HL-60 (cell line): Measurements from ENCODE around the gene SYNPO.
A peak's percentile ranks its signal among the peaks of the same experiment; 100 is the strongest.

Experiments
- DNase-seq, 2 experiments: peaks; one replicate each; pipeline ENCODE4 v3.0.0-alpha.2; 2010 to 2020; ENCODE audit warnings: low read depth in 1 of 2, low spot score in 1 of 2
- H3K27ac ChIP-seq: fragments of 250-450 bp; sonication (Bioruptor Pico); replicated peaks from 2 replicates; pipeline ENCODE4 v1.5.1; 2020; ENCODE audit warnings: mild to moderate bottlenecking, moderate library complexity
- H3K27me3 ChIP-seq: fragments of 250-450 bp; sonication (Bioruptor Pico); 2 replicates; pipeline ENCODE4 v1.5.1; 2021; ENCODE audit warnings: mild to moderate bottlenecking, moderate library complexity; ENCODE audit not compliant: insufficient read depth, poor library complexity, severe bottlenecking
- H3K4me3 ChIP-seq: replicated peaks from 2 replicates; pipeline ENCODE4 v1.5.1; 2011; ENCODE audit warnings: mild to moderate bottlenecking, control low read depth, low read length; ENCODE audit not compliant: insufficient read depth
- CTCF ChIP-seq: IDR thresholded peaks from one replicate; pipeline ENCODE4 v1.5.1; 2011; ENCODE audit warnings: low read length, control low read depth, inconsistent platforms; ENCODE audit not compliant: insufficient read depth
- GABPA ChIP-seq: IDR thresholded peaks from 2 replicates; pipeline ENCODE4 v1.6.1; 2012; ENCODE audit warnings: low read depth
- POLR2AphosphoS5 ChIP-seq: IDR thresholded peaks from 2 replicates; pipeline ENCODE4 v1.6.1; 2012; ENCODE audit warnings: low read depth
- REST ChIP-seq: IDR thresholded peaks from 2 replicates; pipeline ENCODE4 v1.6.1; 2012; ENCODE audit warnings: low read depth; ENCODE audit not compliant: insufficient replicate concordance
- SPI1 ChIP-seq: IDR thresholded peaks from 2 replicates; pipeline ENCODE4 v1.6.1; 2012; ENCODE audit warnings: low read depth, mild to moderate bottlenecking, borderline replicate concordance

The SYNPO gene

DNA sequence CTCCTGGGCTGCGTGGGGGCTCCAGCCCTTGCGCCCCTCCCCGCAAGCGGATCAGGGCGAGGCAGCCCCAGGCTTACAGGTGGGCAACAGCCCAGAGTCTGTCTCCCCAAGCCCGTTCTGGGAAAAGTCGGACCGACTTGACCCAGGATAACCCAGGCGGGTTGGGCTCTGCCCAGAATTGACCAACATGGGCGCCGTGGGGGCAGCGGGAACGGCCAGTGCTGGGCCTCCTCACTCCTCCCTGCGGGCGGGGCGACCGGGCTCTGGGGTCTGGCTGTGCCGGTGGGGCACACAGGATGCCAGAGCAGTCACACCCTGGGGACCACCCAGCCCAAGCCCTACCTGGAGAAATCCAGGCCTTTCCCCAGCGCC is 15.3 kb upstream of the SYNPO start:
- Histone ChIP-seq H3K27me3 (peaks cover 15% of the 10 kb centered on the region), H3K4me3 (peak overlapping the region; percentile 32; the same call in 1 of the 2 replicates), H3K27ac (no peak overlapping the region)
- TF ChIP-seq POLR2AphosphoS5 (no peak), CTCF (no peak), REST (no peak), GABPA (no peak), SPI1 (no peak)
- no peak for DNase-seq

DNA sequence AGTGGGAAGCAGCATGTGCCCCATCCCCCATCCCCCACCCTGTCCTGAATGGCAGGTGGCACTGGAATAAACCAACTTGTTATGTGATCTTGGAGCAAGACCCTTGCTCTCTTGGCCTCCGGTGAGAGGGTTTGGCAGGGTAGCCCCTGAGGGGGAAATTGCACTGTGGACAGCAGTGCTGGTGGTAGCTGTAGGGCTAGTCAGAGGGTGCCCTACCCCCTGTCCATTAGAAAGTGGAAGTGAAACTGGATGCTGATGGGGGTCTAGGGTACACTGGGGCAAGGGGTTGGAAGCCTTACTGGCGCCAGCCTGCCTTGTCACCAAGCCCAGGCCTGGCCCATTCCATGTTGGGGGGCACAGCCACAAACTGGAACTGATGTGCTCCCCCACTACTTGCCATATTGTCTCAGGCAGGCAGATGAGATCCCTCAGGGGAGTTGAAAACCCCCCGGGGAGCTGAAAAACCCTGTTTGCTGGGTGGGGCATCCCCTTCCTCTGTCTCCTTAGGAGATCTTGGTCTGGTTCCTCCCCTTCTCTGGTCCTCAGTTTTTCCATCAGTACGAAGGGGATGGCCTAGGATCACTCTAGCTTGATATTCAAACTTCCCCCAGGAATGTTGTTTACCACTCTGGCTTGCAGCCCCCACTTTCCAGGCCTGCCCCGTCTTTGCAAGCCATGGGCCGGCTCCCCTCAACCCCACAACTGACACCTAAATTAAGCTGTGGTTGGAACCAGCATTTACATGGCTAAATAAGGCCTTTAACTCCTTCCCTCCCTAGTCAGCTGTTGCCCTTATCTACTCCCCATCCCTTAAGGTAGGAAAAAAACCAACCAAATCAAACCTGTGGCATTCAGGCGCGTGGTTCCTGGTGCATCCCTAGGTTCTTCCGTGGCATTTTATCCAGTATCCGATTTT is 14.4 kb upstream of the SYNPO start:
- TF ChIP-seq GABPA, result no peak
- Histone ChIP-seq H3K4me3 (no peak overlapping the region), H3K27me3 (peaks cover 15% of the 10 kb centered on the region)

GRCh38 chr5:150626853-150627276 is 13.6 kb upstream of the SYNPO start:
- DNase-seq, result no peak
- TF ChIP-seq SPI1 (no peak), CTCF (no peak), GABPA (no peak), POLR2AphosphoS5 (no peak), REST (no peak)
- Histone ChIP-seq H3K4me3 (no peak overlapping the region), H3K27ac (no peak overlapping the region), H3K27me3 (peaks cover 15% of the 10 kb centered on the region)

More for the DNA sequence above, 14.4 kb upstream of the SYNPO start:
- H3K27ac ChIP-seq, result no peak overlapping the region
- no peak for DNase-seq

DNA sequence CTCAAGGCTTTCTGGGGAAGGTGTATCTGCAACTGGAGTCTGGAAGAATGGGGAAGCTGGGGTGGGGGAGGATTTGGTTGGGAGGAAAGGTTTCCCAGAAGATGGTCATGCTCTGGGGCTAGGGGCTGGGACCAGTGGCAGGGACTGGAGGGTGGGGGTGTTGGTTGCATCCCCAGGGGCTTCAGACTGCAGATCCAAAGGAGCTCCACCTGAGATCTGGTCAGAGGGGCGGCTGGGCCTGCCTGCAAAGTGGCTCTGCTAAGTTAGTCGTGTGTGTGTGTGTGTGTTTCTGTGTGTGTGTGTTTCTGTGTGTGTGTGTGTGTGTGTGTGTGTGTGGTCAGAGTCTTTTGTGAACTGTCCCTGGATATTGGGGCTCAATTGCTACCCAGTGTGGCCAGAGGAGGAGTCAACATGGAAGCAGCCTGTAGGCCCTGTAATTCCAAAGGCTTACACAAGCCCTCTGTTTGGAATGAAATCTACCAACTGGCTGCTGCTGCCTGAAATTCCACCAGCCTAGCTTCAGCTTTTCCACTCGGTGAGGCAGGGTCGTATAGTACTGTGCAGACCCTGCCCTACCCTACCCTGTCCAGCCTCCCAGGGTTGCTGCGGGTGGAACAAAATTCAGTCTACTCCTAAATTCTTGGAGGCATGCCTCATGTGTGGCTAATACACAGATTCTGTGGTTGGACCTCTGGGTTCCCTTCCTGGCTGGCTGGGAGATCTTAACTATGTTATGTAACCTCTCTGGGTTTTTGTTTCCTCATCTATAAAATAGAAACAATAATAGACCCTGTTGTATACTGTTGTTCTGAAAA is 12.5 kb upstream of the SYNPO start:
- peaks cover 15% of the 10 kb centered on the region for H3K27me3 ChIP-seq
- TF ChIP-seq REST (no peak), CTCF (no peak), GABPA (no peak)
- no peak overlapping the region for H3K27ac ChIP-seq
- DNase-seq, result peak; percentile 18 to 25
- no peak overlapping the region for H3K4me3 ChIP-seq
